UCSD-AML1 (cell line): ENCODE data around the gene VSNL1.

ENCODE experiments used
- DNase-seq: peaks from one replicate; lab custom pipeline; 2025; ENCODE audit not compliant: unreplicated experiment; lab: John Stamatoyannopoulos, UW

Gene VSNL1

DNA sequence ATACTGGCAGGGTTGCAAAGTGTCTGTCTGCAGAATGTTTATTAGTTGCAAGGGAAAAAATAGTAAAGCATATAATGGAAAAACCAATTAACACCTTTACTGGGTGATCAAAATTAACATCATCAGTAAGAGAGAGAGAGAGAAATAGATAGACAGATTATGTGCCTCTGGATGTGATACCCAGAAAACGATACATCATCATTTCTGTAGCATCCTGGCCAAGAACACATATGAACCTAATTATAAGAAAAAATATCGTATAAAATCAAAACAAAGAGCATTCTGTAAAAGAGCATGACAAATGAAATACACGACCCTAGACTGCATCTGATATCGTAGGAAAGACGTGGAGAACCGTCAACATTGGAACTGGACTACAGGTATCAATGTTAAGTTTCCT, 148.5 kb downstream of the VSNL1 start:
- no peak for DNase-seq

DNA sequence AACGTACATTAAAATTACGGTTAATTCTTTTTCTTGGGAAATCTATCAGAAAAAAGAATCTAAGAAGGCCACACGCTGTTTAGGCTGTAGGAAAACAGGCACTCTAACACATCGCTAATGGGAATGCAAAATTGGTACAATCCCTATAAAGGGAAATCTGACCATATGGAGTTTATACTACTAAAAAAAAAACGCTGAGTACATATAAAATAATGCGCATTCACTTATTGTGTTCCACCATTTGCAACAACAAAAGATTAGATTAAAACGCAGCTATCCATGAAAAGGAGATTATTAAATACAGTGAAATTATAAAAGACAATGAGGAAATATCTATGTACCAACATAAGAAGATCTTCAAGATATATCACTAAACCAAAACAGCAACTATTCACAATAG, 150.3 kb downstream of the VSNL1 start:
- no peak for DNase-seq
